ENCODE results near the gene HIGD1C.

The HIGD1C gene

DNA sequence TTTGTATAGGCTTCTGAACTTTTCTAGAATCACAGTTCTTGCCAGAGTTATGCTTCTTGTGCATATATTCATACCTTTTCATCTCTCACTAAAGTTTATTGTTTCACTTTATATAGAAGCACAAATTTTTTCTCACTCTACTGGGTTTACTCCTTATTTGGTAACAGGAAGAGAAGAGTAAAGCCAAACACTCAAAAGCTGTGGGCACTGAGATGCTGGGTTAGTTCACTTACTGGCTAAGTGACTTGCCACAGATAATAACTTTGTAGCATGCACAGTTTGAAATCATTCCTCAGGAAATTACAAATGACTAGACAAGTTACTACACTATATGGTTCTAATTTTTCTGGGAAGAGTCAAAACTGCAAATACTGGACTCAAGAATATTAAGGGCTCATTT is 7.8 kb downstream of the HIGD1C start:
- no peak overlapping the region for H3K4me3 ChIP-seq (ENCODE audit: low read depth, low read length)
- TF ChIP-seq, protein P1, sequence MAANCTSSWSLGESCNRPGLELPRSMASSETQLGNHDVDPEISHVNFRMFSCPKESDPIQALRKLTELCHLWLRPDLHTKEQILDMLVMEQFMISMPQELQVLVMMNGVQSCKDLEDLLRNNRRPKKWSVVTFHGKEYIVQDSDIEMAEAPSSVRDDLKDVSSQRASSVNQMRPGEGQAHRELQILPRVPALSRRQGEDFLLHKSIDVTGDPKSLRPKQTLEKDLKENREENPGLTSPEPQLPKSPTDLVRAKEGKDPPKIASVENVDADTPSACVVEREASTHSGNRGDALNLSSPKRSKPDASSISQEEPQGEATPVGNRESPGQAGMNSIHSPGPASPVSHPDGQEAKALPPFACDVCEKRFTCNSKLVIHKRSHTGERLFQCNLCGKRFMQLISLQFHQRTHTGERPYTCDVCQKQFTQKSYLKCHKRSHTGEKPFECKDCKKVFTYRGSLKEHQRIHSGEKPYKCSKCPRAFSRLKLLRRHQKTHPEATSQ (tag by site-specific recombination; IDR thresholded peaks at IDR 0.05), result no peak
- TF ChIP-seq KLF1 (tag by site-specific recombination; IDR thresholded peaks at IDR 0.05) (no peak), ZBTB20 (tag by site-specific recombination; IDR thresholded peaks at IDR 0.05) (no peak), ZNF548 (tag by site-specific recombination; IDR thresholded peaks at IDR 0.05) (no peak)
- TF ChIP-seq, protein P2, sequence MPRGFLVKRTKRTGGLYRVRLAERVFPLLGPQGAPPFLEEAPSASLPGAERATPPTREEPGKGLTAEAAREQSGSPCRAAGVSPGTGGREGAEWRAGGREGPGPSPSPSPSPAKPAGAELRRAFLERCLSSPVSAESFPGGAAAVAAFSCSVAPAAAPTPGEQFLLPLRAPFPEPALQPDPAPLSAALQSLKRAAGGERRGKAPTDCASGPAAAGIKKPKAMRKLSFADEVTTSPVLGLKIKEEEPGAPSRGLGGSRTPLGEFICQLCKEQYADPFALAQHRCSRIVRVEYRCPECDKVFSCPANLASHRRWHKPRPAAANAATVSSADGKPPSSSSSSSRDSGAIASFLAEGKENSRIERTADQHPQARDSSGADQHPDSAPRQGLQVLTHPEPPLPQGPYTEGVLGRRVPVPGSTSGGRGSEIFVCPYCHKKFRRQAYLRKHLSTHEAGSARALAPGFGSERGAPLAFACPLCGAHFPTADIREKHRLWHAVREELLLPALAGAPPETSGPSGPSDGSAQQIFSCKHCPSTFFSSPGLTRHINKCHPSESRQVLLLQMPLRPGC (tag by site-specific recombination; IDR thresholded peaks at IDR 0.05), result no peak
- CTCF ChIA-PET, result interaction anchor here (0.7 kb wide), 1 partner anchor 62 kb away, joined by 4 read pairs; no protein-coding TSS in a partner anchor
- no peaks in the 10 kb centered on the region for H3K9me3 ChIP-seq (ENCODE audit: control insufficient read depth, insufficient read depth, low read depth, low read length)
- H3K27ac ChIP-seq (ENCODE audit: extremely low read depth, low read depth, low read length), result no peak overlapping the region
- H3K4me1 ChIP-seq (ENCODE audit: control insufficient read depth, insufficient read depth, low read length), result no peaks in the 10 kb centered on the region
- POLR2A ChIA-PET, result no interaction called here
- no peaks in the 10 kb centered on the region for H3K36me3 ChIP-seq (ENCODE audit: control insufficient read depth in 2 of 2, insufficient read depth in 1 of 2, low read length in 2 of 2)

DNA sequence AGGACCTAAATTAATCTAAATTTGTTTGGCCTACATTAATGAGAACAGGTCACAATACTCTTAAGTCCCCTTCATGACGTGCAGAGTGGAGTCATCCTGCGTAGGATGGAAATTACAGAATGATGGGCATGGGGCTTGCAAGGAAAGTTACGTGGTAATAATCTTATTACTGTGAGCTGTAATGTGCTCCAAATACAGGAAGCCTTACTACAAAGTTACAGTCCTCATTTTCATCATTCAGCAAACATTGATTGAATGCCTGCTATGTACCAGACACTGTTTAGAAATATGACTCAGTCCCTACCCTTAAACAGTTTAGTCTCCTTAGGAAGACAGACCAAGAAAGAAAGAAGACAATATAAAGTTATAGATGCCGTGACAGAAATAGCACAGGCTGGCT is 9.4 kb downstream of the HIGD1C start:
- Histone ChIP-seq H3K4me3 (ENCODE audit: low read depth, low read length) (no peak overlapping the region), H3K4me1 (ENCODE audit: control insufficient read depth, insufficient read depth, low read length) (no peaks in the 10 kb centered on the region), H3K9me3 (ENCODE audit: control insufficient read depth, insufficient read depth, low read depth, low read length) (no peaks in the 10 kb centered on the region), H3K27ac (ENCODE audit: extremely low read depth, low read depth, low read length) (no peak overlapping the region), H3K36me3 (ENCODE audit: control insufficient read depth in 2 of 2, insufficient read depth in 1 of 2, low read length in 2 of 2) (no peaks in the 10 kb centered on the region)
- CTCF ChIA-PET, result no interaction called here
- POLR2A ChIA-PET, result no interaction called here
- TF ChIP-seq HOXC10 (CRISPR knock-in tag; IDR thresholded peaks at IDR 0.05) (no peak), MZF1 (tag by site-specific recombination; IDR thresholded peaks at IDR 0.05; ENCODE audit: borderline replicate concordance) (no peak), SALL2 (tag by site-specific recombination; IDR thresholded peaks at IDR 0.05; ENCODE audit: borderline replicate concordance) (no peak), ZNF223 (tag by site-specific recombination; IDR thresholded peaks at IDR 0.05) (no peak), ZNF350 (tag by site-specific recombination; IDR thresholded peaks at IDR 0.05) (no peak), ZNF140 (tag by site-specific recombination; IDR thresholded peaks at IDR 0.05) (no peak)
- TF ChIP-seq, protein P3, sequence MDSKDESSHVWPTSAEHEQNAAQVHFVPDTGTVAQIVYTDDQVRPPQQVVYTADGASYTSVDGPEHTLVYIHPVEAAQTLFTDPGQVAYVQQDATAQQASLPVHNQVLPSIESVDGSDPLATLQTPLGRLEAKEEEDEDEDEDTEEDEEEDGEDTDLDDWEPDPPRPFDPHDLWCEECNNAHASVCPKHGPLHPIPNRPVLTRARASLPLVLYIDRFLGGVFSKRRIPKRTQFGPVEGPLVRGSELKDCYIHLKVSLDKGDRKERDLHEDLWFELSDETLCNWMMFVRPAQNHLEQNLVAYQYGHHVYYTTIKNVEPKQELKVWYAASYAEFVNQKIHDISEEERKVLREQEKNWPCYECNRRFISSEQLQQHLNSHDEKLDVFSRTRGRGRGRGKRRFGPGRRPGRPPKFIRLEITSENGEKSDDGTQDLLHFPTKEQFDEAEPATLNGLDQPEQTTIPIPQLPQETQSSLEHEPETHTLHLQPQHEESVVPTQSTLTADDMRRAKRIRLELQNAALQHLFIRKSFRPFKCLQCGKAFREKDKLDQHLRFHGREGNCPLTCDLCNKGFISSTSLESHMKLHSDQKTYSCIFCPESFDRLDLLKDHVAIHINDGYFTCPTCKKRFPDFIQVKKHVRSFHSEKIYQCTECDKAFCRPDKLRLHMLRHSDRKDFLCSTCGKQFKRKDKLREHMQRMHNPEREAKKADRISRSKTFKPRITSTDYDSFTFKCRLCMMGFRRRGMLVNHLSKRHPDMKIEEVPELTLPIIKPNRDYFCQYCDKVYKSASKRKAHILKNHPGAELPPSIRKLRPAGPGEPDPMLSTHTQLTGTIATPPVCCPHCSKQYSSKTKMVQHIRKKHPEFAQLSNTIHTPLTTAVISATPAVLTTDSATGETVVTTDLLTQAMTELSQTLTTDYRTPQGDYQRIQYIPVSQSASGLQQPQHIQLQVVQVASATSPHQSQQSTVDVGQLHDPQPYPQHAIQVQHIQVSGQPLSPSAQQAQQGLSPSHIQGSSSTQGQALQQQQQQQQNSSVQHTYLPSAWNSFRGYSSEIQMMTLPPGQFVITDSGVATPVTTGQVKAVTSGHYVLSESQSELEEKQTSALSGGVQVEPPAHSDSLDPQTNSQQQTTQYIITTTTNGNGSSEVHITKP (tag by site-specific recombination; IDR thresholded peaks at IDR 0.05), result no peak

DNA sequence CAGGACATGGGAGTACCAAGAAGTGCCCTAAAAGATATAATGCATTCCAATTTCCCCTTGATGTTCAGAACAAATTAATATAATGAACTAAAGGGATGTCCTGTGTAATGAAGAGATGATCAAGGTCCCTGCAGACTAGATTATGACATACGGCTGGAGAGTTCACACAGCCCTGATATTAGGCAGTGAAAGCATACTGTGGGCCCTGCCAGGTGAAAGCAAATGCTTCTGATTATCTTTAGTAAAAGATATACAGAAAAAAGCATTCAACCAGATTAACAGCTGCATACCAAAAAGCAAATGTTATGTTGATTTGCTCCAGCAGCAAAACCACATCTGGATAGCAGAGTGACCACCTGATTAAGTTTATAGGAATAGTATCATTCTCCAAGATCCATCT is 12.1 kb downstream of the HIGD1C start:
- ChIA-PET POLR2A (no interaction called here), CTCF (no interaction called here)
- Histone ChIP-seq H3K4me3 (ENCODE audit: low read depth, low read length) (no peak overlapping the region), H3K36me3 (ENCODE audit: control insufficient read depth in 2 of 2, insufficient read depth in 1 of 2, low read length in 2 of 2) (no peaks in the 10 kb centered on the region; a peak in 1 of 3 replicates), H3K9me3 (ENCODE audit: control insufficient read depth, insufficient read depth, low read depth, low read length) (no peaks in the 10 kb centered on the region), H3K4me1 (ENCODE audit: control insufficient read depth, insufficient read depth, low read length) (no peaks in the 10 kb centered on the region), H3K27ac (ENCODE audit: extremely low read depth, low read depth, low read length) (no peak overlapping the region)
- TF ChIP-seq ZNF157 (tag by site-specific recombination; IDR thresholded peaks at IDR 0.05) (peak; percentile 92), KLF10 (tag by site-specific recombination; IDR thresholded peaks at IDR 0.05) (no peak), ZBTB7A (tag by site-specific recombination; IDR thresholded peaks at IDR 0.05; ENCODE audit: low read depth) (no peak)
